H1 (cell line): ENCODE results near the gene GDPD4.

Experiments
- JUN ChIP-seq: IDR thresholded peaks from 2 replicates; pipeline ENCODE4 v1.6.1; 2011; ENCODE audit warnings: low read depth, mild to moderate bottlenecking, improper control_type of control experiment, low read length
- POLR2AphosphoS5 ChIP-seq: IDR thresholded peaks from 2 replicates; pipeline ENCODE4 v1.6.1; 2011; ENCODE audit warnings: low read depth, low read length
- SAP30 ChIP-seq: fragments of 300-600 bp; sonication (generic); IDR thresholded peaks from 2 replicates; pipeline ENCODE4 v1.7.1; 2012; ENCODE audit warnings: low read length, moderate library complexity, mild to moderate bottlenecking, inconsistent platforms; ENCODE audit not compliant: insufficient read depth, insufficient replicate concordance
- SIX5 ChIP-seq: IDR thresholded peaks from 2 replicates; pipeline ENCODE4 v1.6.1; 2011; ENCODE audit warnings: mild to moderate bottlenecking, low read depth, low read length
- ZNF274 ChIP-seq: IDR thresholded peaks from 2 replicates; pipeline ENCODE4 v1.7.0; 2012; ENCODE audit warnings: low read length, borderline replicate concordance; ENCODE audit errors: extremely low read depth
- TF ChIP-seq, protein P1 (sequence below), 3 experiments: IDR thresholded peaks; 1 replicate in 2 of 3; 2 replicates in 1 of 3; pipeline versions ENCODE4 v1.5.1 to v1.6.1; 2011; ENCODE audit warnings: low read length in 3 of 3, mild to moderate bottlenecking in 3 of 3, inconsistent platforms in 2 of 3, low read depth in 1 of 3, moderate library complexity in 1 of 3; ENCODE audit not compliant: insufficient read depth in 1 of 3; ENCODE audit errors: control extremely low read depth in 1 of 3

DNA sequence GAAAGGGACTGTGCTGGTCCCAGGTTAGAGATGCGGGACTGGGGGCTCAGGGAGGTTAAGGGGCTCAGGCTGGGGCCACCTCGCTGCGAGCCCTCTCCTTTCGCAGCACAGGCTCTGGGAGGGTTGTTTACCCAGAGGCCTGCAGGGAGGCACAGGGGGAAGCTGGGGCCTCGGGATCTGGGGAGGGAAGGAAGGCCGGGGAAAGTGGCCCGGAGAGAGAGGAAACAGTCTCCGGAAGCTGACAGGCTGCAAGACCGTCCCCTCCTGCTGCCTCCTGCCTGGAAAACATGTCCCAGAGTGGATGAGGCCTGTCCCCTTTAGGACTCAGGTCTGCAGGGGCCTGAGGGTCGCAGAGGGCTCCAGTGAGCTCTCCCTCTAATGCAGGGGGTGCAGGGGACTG, 128.0 kb downstream of the GDPD4 start:
- TF ChIP-seq, protein P1, sequence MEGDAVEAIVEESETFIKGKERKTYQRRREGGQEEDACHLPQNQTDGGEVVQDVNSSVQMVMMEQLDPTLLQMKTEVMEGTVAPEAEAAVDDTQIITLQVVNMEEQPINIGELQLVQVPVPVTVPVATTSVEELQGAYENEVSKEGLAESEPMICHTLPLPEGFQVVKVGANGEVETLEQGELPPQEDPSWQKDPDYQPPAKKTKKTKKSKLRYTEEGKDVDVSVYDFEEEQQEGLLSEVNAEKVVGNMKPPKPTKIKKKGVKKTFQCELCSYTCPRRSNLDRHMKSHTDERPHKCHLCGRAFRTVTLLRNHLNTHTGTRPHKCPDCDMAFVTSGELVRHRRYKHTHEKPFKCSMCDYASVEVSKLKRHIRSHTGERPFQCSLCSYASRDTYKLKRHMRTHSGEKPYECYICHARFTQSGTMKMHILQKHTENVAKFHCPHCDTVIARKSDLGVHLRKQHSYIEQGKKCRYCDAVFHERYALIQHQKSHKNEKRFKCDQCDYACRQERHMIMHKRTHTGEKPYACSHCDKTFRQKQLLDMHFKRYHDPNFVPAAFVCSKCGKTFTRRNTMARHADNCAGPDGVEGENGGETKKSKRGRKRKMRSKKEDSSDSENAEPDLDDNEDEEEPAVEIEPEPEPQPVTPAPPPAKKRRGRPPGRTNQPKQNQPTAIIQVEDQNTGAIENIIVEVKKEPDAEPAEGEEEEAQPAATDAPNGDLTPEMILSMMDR (IDR thresholded peaks at IDR 0.05; ENCODE audit: control extremely low read depth in 1 of 3, insufficient read depth in 1 of 3, low read depth in 1 of 3, low read length in 3 of 3): no peak
- TF ChIP-seq JUN (no peak), POLR2AphosphoS5 (no peak), ZNF274 (no peak), SIX5 (no peak), SAP30 (no peak)
